DOHH2 (cell line): ENCODE measurements around the gene NQO2.

ENCODE experiments used
- H3F3A ChIP-seq: fragments of 200-600 bp; sonication (generic), shearing (Covaris generic); 2 replicates; pipeline ENCODE4 v1.6.0; 2016; ENCODE audit warnings: antibody characterized with exemption, mild to moderate bottlenecking; ENCODE audit not compliant: control insufficient read depth, insufficient read depth
- H3K27ac ChIP-seq: fragments of 200-600 bp; sonication (generic); 2 replicates; pipeline ENCODE4 v1.5.1; 2014; ENCODE audit warnings: low read depth, mild to moderate bottlenecking, low read length, moderate library complexity
- H3K27me3 ChIP-seq: fragments of 200-600 bp; sonication (generic); 2 replicates; pipeline ENCODE4 v1.6.1; 2014; ENCODE audit warnings: mild to moderate bottlenecking, low read length, mixed read lengths; ENCODE audit not compliant: control insufficient read depth
- H3K36me3 ChIP-seq: fragments of 200-600 bp; sonication (generic); 2 replicates; pipeline ENCODE4 v1.6.1; 2014; ENCODE audit warnings: mild to moderate bottlenecking, low read length, moderate library complexity, mixed read lengths; ENCODE audit not compliant: control insufficient read depth
- H3K4me1 ChIP-seq: fragments of 200-600 bp; sonication (generic); 2 replicates; pipeline ENCODE4 v1.6.1; 2014; ENCODE audit warnings: mild to moderate bottlenecking, low read length, mixed read lengths; ENCODE audit not compliant: control insufficient read depth
- H3K4me2 ChIP-seq: fragments of 200-600 bp; sonication (generic); 2 replicates; pipeline ENCODE4 v1.6.0; 2014; ENCODE audit warnings: mild to moderate bottlenecking, low read length, moderate library complexity
- H3K4me3 ChIP-seq: fragments of 200-600 bp; sonication (generic); 2 replicates; pipeline ENCODE4 v1.5.1; 2014; ENCODE audit warnings: mild to moderate bottlenecking, low read length, mixed read lengths
- H3K79me2 ChIP-seq: fragments of 200-600 bp; sonication (generic); 2 replicates; pipeline ENCODE4 v1.6.1; 2014; ENCODE audit warnings: mild to moderate bottlenecking, low read length, mixed read lengths; ENCODE audit not compliant: control insufficient read depth
- H3K9me2 ChIP-seq: fragments of 200-600 bp; sonication (generic); replicated peaks from 2 replicates; pipeline ENCODE4 v1.6.1; 2014; ENCODE audit warnings: mild to moderate bottlenecking, low read length, mixed read lengths; ENCODE audit not compliant: control insufficient read depth
- H3K9me3 ChIP-seq: fragments of 200-600 bp; sonication (generic); 2 replicates; pipeline ENCODE4 v1.6.1; 2014; ENCODE audit warnings: antibody characterized with exemption, low read length, mixed read lengths; ENCODE audit not compliant: control insufficient read depth, insufficient read depth
- H4K20me1 ChIP-seq: fragments of 200-600 bp; sonication (generic); 2 replicates; pipeline ENCODE4 v1.6.0; 2014; ENCODE audit warnings: low read depth, mild to moderate bottlenecking, antibody characterized with exemption, low read length, moderate library complexity; ENCODE audit not compliant: control insufficient read depth, insufficient read depth
- CTCF ChIP-seq: fragments of 200-600 bp; sonication (generic); IDR thresholded peaks from one replicate; pipeline ENCODE4 v1.5.1; 2014; ENCODE audit warnings: antibody characterized with exemption, mild to moderate bottlenecking, low read depth, low read length; ENCODE audit not compliant: poor library complexity, severe bottlenecking
- EZH2phosphoT487 ChIP-seq: fragments of 200-600 bp; sonication (generic); IDR thresholded peaks from 2 replicates; pipeline ENCODE4 v1.6.1; 2017; ENCODE audit warnings: borderline replicate concordance, mild to moderate bottlenecking, antibody characterized with exemption, low read length, moderate library complexity, mixed read lengths

Gene NQO2

GRCh38 chr6:2986722-2987221, 12.9 kb upstream of the NQO2 start:
- H3K4me3 ChIP-seq: no peak overlapping the region
- no peak overlapping the region for H3K27ac ChIP-seq
- H4K20me1 ChIP-seq: no peaks in the 10 kb centered on the region
- H3K36me3 ChIP-seq: no peaks in the 10 kb centered on the region
- no peaks in the 10 kb centered on the region for H3K9me3 ChIP-seq
- peaks cover 16% of the 10 kb centered on the region for H3K27me3 ChIP-seq
- no peaks in the 10 kb centered on the region for H3K79me2 ChIP-seq
- no peak overlapping the region for H3K4me2 ChIP-seq
- TF ChIP-seq EZH2phosphoT487: no peak
- no peak for TF ChIP-seq CTCF
- H3K4me1 ChIP-seq: peaks cover 21% of the 10 kb centered on the region
- H3K9me2 ChIP-seq: no peaks in the 10 kb centered on the region
- peaks cover 10% of the 10 kb centered on the region for H3F3A ChIP-seq

GRCh38 chr6:2988094-2988425, 11.6 kb upstream of the NQO2 start:
- no peaks in the 10 kb centered on the region for H3K79me2 ChIP-seq
- TF ChIP-seq EZH2phosphoT487 (no peak), CTCF (no peak)
- peak overlapping the region; percentile 88 for H3K27ac ChIP-seq
- no peaks in the 10 kb centered on the region for H4K20me1 ChIP-seq
- peaks cover 10% of the 10 kb centered on the region for H3F3A ChIP-seq
- H3K9me3 ChIP-seq: no peaks in the 10 kb centered on the region
- no peaks in the 10 kb centered on the region for H3K36me3 ChIP-seq
- peak overlapping the region; percentile 98 for H3K4me2 ChIP-seq
- peaks cover 21% of the 10 kb centered on the region for H3K4me1 ChIP-seq
- peaks cover 6% of the 10 kb centered on the region for H3K27me3 ChIP-seq
- peak overlapping the region; percentile 82 for H3K4me3 ChIP-seq
- no peaks in the 10 kb centered on the region for H3K9me2 ChIP-seq

- H3K36me3 ChIP-seq: no peaks in the 10 kb centered on the region
- H3K9me3 ChIP-seq: no peaks in the 10 kb centered on the region
- H3K4me2 ChIP-seq: peak overlapping the region; percentile 98
- H3K9me2 ChIP-seq: no peaks in the 10 kb centered on the region
- no peaks in the 10 kb centered on the region for H3K79me2 ChIP-seq
- H3F3A ChIP-seq: peaks cover 10% of the 10 kb centered on the region
- no peaks in the 10 kb centered on the region; the same call in 1 of the 2 replicates for H3K27me3 ChIP-seq
- TF ChIP-seq EZH2phosphoT487: no peak
- peak; percentile 73 for TF ChIP-seq CTCF
- H3K4me1 ChIP-seq: peaks cover 21% of the 10 kb centered on the region
- H3K27ac ChIP-seq: peak overlapping the region; percentile 88
- H3K4me3 ChIP-seq: peak overlapping the region; percentile 82
- H4K20me1 ChIP-seq: no peaks in the 10 kb centered on the region
Observed at GRCh38 chr6:2988426-2989331, 11.0 kb upstream of the NQO2 start.
